IPS-11a (cell line): ENCODE results near the gene SDHA.
A peak's percentile ranks its signal among the peaks of the same experiment; 100 is the strongest.
"Not testable (repeated sequence)": the region's sequence is repeated elsewhere in the genome, so short reads cannot be mapped to it uniquely, and the experiment has no call there.

ENCODE experiments used
- H3K4me3 ChIP-seq: one replicate; pipeline ENCODE4 v1.5.1; 2013; ENCODE audit warnings: low read depth, low read length, control low read depth

Gene SDHA

GRCh38 chr5:251975-252374 lies 33.9 kb downstream of the SDHA start:
- not testable (repeated sequence) for H3K4me3 ChIP-seq

GRCh38 chr5:252546-252945 lies 34.4 kb downstream of the SDHA start:
- H3K4me3 ChIP-seq, result no peak overlapping the region

GRCh38 chr5:254322-254721 lies 36.2 kb downstream of the SDHA start:
- not testable (repeated sequence) for H3K4me3 ChIP-seq

DNA sequence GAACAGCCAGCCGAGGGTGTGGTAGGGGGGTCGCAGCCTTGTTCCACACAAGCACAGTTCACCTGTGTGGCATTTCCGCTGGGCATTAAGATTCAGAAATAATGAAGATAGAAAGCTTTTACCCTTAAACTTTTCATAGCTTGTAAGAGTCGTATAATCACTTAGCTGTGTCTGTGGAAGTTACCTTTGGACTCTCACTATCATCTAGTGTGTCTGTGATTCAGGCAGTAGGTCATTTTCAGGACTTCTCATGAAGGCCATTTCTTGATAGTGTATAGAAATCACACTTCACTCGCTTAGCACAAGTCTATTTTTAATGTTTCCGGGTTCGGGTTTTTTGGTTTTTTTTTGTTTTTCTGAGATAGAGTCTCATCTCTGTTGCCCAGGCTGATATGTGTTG lies 37.0 kb downstream of the SDHA start:
- not testable (repeated sequence) for H3K4me3 ChIP-seq

DNA sequence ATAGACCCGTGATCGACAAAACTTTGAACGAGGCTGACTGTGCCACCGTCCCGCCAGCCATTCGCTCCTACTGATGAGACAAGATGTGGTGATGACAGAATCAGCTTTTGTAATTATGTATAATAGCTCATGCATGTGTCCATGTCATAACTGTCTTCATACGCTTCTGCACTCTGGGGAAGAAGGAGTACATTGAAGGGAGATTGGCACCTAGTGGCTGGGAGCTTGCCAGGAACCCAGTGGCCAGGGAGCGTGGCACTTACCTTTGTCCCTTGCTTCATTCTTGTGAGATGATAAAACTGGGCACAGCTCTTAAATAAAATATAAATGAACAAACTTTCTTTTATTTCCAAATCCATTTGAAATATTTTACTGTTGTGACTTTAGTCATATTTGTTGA lies 38.2 kb downstream of the SDHA start:
- H3K4me3 ChIP-seq, result not testable (repeated sequence)

DNA sequence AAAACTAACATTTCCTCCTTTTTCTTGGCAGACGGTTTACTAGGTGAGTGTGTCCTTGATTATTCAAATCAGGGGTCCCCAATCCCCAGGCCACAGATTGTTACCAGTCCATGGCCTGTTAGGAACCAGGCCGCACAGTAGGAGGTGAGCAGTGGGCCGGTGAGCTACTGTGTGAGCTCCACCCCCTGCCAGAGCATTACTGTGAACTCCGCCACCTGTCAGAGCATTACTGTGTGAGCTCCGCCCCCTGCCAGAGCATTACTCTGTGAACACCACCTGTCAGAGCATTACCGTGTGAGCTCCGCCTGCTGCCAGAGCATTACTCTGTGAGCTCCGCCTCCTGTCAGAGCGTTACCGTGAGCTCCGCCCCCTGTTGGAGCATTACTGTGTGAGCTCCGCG lies 39.0 kb downstream of the SDHA start:
- H3K4me3 ChIP-seq, result no peak overlapping the region

GRCh38 chr5:263275-263974 lies 45.3 kb downstream of the SDHA start:
- not testable (repeated sequence) for H3K4me3 ChIP-seq

DNA sequence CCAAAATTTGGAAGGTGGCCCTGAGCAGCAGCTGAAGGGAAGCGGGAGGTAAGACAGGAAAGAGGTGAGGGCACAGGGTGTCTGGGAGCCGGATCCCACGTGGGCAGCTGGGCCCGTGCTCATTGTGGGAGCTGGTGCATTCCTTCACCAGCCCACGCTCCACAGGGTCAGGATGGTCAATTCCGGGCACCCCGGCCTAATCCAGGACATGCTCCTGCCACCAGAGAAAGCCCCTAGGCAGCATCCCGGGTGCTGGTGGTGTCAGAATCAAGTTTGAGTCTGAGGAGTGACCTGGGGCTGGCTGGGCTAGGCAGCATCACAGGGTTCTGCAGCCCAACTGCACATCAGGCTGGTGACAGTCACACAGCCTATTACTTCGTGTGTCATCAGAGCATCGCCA lies 46.2 kb downstream of the SDHA start:
- no peak overlapping the region for H3K4me3 ChIP-seq

DNA sequence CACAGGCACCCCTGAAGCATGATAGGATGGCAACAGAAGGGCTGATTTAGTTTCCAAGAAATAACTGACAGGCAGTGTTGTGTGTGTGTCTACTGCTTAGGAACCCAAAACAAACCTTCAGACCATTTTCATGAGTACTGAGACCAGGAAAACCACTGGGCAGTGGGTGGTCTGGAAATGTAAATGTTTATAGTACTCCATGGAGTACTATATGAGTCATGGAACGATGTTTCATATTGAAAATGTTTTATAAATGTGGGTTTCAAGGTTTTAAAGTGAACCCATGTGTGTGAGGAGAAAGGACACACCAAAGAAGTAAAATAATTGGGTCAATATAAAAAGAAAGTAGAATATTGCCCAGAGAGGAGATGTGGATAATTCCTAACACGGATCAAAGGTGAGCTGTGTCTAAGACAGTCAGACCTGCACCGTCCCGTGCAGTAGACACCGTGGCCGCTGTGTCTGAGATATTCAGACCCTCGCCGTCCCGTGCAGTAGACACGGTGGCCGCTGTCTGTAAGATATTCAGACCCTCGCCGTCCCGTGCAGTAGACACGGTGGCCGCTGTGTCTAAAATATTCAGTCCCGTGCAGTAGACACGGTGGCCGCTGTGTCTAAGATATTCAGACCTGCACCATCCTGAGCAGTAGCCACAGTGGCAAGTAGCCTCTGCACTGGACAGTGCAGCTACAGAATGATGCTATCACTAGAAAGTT lies 48.3 kb downstream of the SDHA start:
- H3K4me3 ChIP-seq, result not testable (repeated sequence)

- no peak overlapping the region for H3K4me3 ChIP-seq
Measured at GRCh38 chr5:267716-268115, 49.6 kb downstream of the SDHA start.

GRCh38 chr5:270340-270739 lies 52.2 kb downstream of the SDHA start:
- no peak overlapping the region for H3K4me3 ChIP-seq

DNA sequence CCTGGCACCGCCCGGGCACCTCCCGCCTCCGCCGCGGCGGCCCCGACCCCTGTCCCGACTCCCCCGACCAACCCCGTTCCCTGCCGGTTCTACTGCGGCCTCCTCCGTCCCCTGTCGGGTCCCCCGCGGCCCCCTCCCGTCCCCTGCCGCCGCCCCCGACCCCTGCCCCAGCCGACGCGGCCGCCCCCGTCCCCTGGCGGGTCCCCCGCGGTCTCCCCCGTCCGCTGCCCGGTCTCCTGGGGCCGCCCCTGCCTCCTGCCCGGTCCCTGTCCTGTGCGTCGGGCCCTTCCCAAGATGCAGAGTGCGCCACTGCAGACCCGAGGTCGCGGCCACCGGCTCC lies 53.7 kb downstream of the SDHA start:
- H3K4me3 ChIP-seq, result peak overlapping the region; percentile 81

DNA sequence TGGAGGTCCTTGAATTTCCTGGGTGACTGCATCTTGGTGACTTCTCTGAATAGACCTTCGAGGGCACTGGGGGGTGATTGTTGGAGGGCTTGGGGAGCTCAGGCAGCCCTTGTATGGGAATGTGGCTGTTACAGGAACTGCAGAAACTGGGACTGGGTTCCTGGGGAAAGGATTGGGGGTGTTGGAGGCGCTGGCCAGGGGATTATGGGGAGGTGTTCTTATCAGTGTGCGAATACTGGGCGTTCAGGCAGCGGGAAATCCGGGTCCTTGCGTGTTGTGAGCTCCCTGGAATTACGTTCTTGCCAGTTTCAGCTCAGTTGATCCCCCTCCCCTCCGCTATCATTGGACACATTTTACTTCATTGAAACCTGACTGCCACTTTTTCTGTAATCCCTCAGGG lies 55.0 kb downstream of the SDHA start:
- H3K4me3 ChIP-seq, result not testable (repeated sequence)

GRCh38 chr5:273491-273890 lies 55.4 kb downstream of the SDHA start:
- H3K4me3 ChIP-seq, result not testable (repeated sequence)

DNA sequence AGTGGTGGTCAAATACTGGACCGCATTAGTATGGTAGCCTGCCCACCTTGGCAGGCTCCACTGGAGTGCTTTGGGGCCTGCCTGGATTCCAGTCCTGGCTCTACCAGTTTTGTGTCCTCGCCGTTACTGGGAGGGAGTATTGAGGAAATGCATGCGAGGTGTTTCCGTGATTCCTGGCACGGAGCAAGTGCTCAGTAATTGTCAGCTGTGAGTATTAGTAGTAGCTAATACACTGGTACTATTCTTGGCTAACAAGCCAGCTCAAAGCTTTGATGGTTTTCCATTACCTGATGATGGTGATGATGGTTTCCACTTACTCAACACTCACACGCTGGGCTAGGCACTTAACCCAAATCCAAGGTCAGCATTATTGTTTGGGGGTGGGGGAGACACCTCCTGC lies 56.2 kb downstream of the SDHA start:
- not testable (repeated sequence) for H3K4me3 ChIP-seq

DNA sequence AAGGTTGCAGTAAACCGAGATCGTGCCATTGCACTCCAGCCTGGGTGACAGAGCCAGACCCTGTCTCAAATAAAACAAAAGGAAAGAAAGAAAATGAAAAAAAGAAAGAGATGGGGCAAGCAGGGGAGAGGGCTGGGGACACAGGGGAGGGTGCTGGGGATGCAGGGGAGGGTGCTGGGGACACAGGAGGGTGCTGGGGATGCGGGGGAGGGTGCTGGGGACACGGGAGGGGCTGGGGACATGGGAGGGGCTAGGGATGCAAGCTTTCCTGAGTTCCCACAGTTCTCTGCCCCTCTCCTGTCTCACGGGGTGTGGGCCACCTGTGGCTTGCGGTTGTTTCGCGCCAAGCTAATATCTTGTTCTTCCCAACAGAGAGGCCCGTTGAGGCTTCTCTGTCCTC lies 60.5 kb downstream of the SDHA start:
- H3K4me3 ChIP-seq, result no peak overlapping the region

- not testable (repeated sequence) for H3K4me3 ChIP-seq
Measured at GRCh38 chr5:279051-279665, 61.0 kb downstream of the SDHA start.

DNA sequence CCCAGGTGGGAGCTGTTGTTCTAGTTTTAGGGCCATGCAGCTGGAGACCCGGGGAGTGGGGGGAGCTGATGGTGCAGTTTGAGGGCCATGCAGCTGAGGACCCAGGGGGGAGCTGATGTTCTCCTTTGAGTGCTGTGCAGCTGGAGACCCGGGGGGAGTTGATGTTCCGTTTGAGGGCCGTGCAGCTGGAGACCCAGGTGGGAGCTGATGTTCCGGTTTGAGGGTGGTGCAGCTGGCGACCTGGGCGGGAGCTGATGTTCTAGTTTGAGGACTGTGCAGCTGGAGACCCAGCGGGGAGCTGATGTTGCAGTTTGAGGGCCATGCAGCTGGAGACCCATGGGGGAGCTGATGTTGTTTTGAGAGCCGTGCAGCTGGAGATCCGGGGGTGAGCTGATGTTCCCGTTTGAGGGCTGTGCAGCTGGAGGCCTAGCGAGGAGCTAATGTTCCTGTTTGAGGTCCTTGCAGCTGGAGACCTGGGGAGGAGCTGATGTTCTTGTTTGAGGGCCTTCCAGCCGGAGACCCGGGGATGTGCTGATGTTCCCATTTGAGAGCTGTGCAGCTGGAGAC lies 68.0 kb downstream of the SDHA start:
- no peak overlapping the region for H3K4me3 ChIP-seq

DNA sequence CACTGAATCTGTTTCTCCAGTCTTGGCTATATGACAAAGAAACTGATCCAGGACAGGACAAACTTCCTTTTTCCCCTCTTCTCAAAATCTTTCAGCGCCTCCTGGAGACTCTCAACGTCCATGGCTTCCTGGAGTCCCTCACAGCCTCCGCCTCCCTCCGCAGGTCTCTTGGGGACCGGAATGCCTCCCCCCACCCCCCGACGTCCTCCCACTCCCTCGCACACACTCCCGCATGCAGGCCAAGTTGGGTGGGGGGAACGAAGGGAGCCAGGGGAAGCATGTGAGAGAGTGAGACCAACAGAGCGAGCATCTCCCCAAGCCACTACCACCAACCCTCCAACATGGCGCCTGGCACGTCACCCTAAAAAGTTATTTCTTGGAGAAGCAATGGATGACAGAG lies 72.1 kb downstream of the SDHA start:
- H3K4me3 ChIP-seq, result not testable (repeated sequence)

DNA sequence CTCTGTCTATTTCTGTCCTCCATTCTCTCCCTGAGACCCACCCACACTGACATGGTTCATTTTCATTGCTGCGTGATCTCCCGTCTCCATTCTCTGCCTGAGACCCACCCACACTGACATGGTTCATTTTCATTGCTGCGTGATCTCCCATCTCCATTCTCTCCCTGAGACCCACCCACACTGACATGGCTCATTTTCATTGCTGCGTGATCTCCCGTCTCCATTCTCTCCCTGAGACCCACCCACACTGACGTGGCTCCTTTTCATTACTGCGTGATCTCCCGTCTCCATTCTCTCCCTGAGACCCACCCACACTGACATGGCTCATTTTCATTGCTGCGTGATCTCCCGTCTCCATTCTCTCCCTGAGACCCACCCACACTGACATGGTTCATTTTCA lies 73.2 kb downstream of the SDHA start:
- H3K4me3 ChIP-seq, result not testable (repeated sequence)

DNA sequence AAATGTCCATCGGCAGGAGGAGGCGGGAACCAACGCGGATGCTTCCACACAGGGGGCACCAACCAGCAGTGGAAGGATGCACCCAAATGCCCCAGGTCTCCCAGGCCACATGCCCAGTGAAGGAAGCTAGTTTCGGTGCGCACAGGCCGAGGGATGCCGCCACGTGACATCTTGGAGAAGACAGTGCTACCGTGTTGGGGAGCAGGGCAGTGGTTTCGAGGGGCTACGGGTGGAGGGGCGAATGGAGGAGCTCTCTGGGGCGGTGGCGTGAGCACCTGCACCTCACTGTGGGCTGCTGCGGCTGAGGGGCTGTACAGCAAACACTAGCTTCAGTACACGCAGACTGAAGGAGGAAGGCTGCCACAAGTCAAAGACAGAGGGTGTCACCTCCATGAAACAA lies 76.7 kb downstream of the SDHA start:
- not testable (repeated sequence) for H3K4me3 ChIP-seq

DNA sequence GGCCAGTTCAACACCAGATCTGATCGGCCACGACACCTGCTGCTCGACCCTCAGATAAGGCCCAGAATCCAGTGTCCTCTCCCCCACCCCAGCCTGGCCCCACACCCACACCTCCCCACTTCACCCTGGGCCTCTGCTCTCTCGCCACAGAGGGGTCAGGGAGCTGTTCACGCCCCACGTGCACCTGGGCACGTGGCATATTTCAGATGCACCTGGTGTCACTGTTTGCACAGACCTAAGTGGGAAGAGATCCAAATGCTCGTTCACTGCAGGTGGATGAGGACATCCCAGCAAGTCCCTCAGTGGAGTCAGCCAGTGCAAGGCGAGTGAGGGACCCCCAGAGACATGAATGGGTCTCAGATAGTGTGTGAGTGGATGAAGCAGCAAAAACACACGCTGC lies 78.1 kb downstream of the SDHA start:
- not testable (repeated sequence) for H3K4me3 ChIP-seq
